HG03159 (cell line): Measurements from ENCODE around the gene GPR61.

Source experiments
- ATAC-seq: cut with Tn5 transposase; IDR thresholded peaks from one replicate; pipeline ENCODE4 v1.9.1; 2021; ENCODE audit warnings: mild to moderate bottlenecking, moderate library complexity; ENCODE audit not compliant: unreplicated experiment

Gene GPR61

GRCh38 chr1:109532365-109533136, 7.1 kb upstream of the GPR61 start:
- peak; percentile 56 for ATAC-seq

GRCh38 chr1:109534307-109534858, 5.3 kb upstream of the GPR61 start:
- ATAC-seq: no peak

GRCh38 chr1:109535481-109535880, 4.2 kb upstream of the GPR61 start:
- ATAC-seq: no peak

GRCh38 chr1:109535971-109536491, 3.6 kb upstream of the GPR61 start:
- no peak for ATAC-seq

GRCh38 chr1:109537450-109538178, 2.1 kb upstream of the GPR61 start:
- ATAC-seq: no peak

GRCh38 chr1:109538827-109539555, 681 bp upstream of the GPR61 start:
- ATAC-seq: no peak

- no peak for ATAC-seq
Observed at GRCh38 chr1:109541102-109541501, 1.4 kb downstream of the GPR61 start.

GRCh38 chr1:109542657-109543056, 3.0 kb downstream of the GPR61 start:
- ATAC-seq: no peak

- no peak for ATAC-seq
Observed at GRCh38 chr1:109543283-109543987, 3.8 kb downstream of the GPR61 start.

GRCh38 chr1:109543988-109544735, 4.5 kb downstream of the GPR61 start:
- ATAC-seq: no peak

GRCh38 chr1:109546311-109547109, 6.8 kb downstream of the GPR61 start:
- ATAC-seq: peak; percentile 36

- ATAC-seq: peak; percentile 2
Observed at GRCh38 chr1:109547463-109548320, 8.0 kb downstream of the GPR61 start.

- ATAC-seq: peak; percentile 90
Observed at GRCh38 chr1:109548321-109549267, 8.9 kb downstream of the GPR61 start, which contains the start of gene GNAI3. Gene GNAI3, plus strand, starts transcription at chr1:109548615. Its CDS starts 106 bp downstream, at chr1:109548721.

- no peak for ATAC-seq
Observed at GRCh38 chr1:109556563-109556962, 16.9 kb downstream of the GPR61 start.

GRCh38 chr1:109557520-109557919, 17.8 kb downstream of the GPR61 start:
- ATAC-seq: no peak

- ATAC-seq: no peak
Observed at GRCh38 chr1:109559995-109560394, 20.3 kb downstream of the GPR61 start.
